Epithelial cell of esophagus (primary cell): Measurements from ENCODE around the gene IL12RB1.
"Not testable (repeated sequence)": the region's sequence is repeated elsewhere in the genome, so short reads cannot be mapped to it uniquely, and the experiment has no call there.

ENCODE experiments used
- DNase-seq: peaks from one replicate; pipeline ENCODE4 v3.0.0; 2010; ENCODE audit warnings: low read depth
- H3K4me3 ChIP-seq: 2 replicates; pipeline ENCODE4 v1.5.1; 2011; ENCODE audit warnings: mild to moderate bottlenecking, low read length, control low read depth
- CTCF ChIP-seq: IDR thresholded peaks from 2 replicates; pipeline ENCODE4 v1.5.1; 2011; ENCODE audit warnings: low read depth, mild to moderate bottlenecking, low read length, control low read depth, inconsistent platforms; ENCODE audit not compliant: insufficient read depth; ENCODE audit errors: missing control alignments

IL12RB1 gene

GRCh38 chr19:18112989-18113478 lies 26.3 kb upstream of the IL12RB1 start:
- TF ChIP-seq CTCF = peak; percentile 91
- no peak overlapping the region for H3K4me3 ChIP-seq
- peak; percentile 82 for DNase-seq

GRCh38 chr19:18110609-18111232 lies 24.0 kb upstream of the IL12RB1 start:
- no peak for DNase-seq
- TF ChIP-seq CTCF = no peak
- peak overlapping the region; percentile 64 for H3K4me3 ChIP-seq

- peak; percentile 33 for DNase-seq
Measured at GRCh38 chr19:18109733-18110608, 23.2 kb upstream of the IL12RB1 start.

GRCh38 chr19:18109341-18109732 lies 22.6 kb upstream of the IL12RB1 start:
- TF ChIP-seq CTCF = no peak
- DNase-seq = no peak
- H3K4me3 ChIP-seq = no peak overlapping the region

More at GRCh38 chr19:18109733-18110608, 23.2 kb upstream of the IL12RB1 start:
- H3K4me3 ChIP-seq = peak overlapping the region; percentile 64
- no peak for TF ChIP-seq CTCF

GRCh38 chr19:18108897-18109296 lies 22.2 kb upstream of the IL12RB1 start:
- no peak overlapping the region for H3K4me3 ChIP-seq
- no peak for DNase-seq
- TF ChIP-seq CTCF = no peak

GRCh38 chr19:18107235-18107634 lies 20.5 kb upstream of the IL12RB1 start:
- no peak for DNase-seq
- no peak overlapping the region for H3K4me3 ChIP-seq
- no peak for TF ChIP-seq CTCF

GRCh38 chr19:18105259-18105658 lies 18.5 kb upstream of the IL12RB1 start:
- not testable (repeated sequence) for DNase-seq, H3K4me3 ChIP-seq
